A549 (cell line): ENCODE results near the gene TASP1. TPM values are rescaled to one million over a fixed set of nuclear protein-coding genes. Genes with fewer than 3 reads are reported as not detected.

Experiments
- ATAC-seq, 2 experiments: fragments of 200-7000 bp in 1 of 2; fragments of >200 bp in 1 of 2; cut with Nextera tagmentation in 1 of 2; cut with Tn5 transposase in 1 of 2; 3 replicates each; pipeline versions ENCODE4 v1.8.0 to v1.9.1; 2018 to 2020; ENCODE audit warnings: mild to moderate bottlenecking in 1 of 2, moderate library complexity in 1 of 2
- CTCF ChIA-PET: fragments of 300-600 bp; sonication (Branson Sonifier 250); formaldehyde crosslinking; extraction: SDS; loops from one replicate; lab custom pipeline; 2021; ENCODE audit warnings: antibody characterized with exemption, inconsistent platforms; lab: Yijun Ruan, JAX
- POLR2A ChIA-PET: fragments of 350-600 bp; formaldehyde crosslinking; extraction: SDS; loops from one replicate; lab custom pipeline; 2021; ENCODE audit warnings: antibody characterized with exemption, inconsistent platforms; lab: Yijun Ruan, JAX
- DNase-seq, 2 experiments: peaks; one replicate each; pipeline versions ENCODE4 v3.0.0 to v3.0.0-alpha.2; 2011 to 2016; ENCODE audit warnings: low read depth in 1 of 2, low spot score in 1 of 2
- FAIRE-seq: peaks from 2 replicates; lab custom pipeline; 2011; peaks lifted over from hg19 to GRCh38; lab: Jason Lieb, UNC
- H3K27ac ChIP-seq, 2 experiments: fragments of >200 bp; sonication (Bioruptor Twin); formaldehyde crosslinking; 3 replicates each; pipeline ENCODE4 v1.5.1; 2016 to 2017
- H3K4me1 ChIP-seq: fragments of >200 bp; sonication (Bioruptor Twin); formaldehyde crosslinking; 3 replicates; pipeline ENCODE4 v1.6.1; 2016
- H3K4me2 ChIP-seq: fragments of >200 bp; sonication (Bioruptor Twin); formaldehyde crosslinking; 3 replicates; pipeline ENCODE4 v1.6.1; 2016
- H3K4me3 ChIP-seq: fragments of >200 bp; sonication (Bioruptor Twin); formaldehyde crosslinking; 3 replicates; pipeline ENCODE4 v1.5.1; 2016
- H3K9me3 ChIP-seq: fragments of >200 bp; sonication (Bioruptor Twin); formaldehyde crosslinking; 3 replicates; pipeline ENCODE4 v1.6.1; 2016
- CHD2 ChIP-seq: fragments of 150-350 bp; IDR thresholded peaks from 2 replicates; pipeline ENCODE4 v1.6.1; 2014; ENCODE audit warnings: low read length; ENCODE audit not compliant: partially characterized antibody
- E2F6 ChIP-seq: IDR thresholded peaks from 2 replicates; pipeline ENCODE4 v1.6.1; 2012; ENCODE audit warnings: low read depth, borderline replicate concordance
- EHMT2 ChIP-seq: fragments of 200-600 bp; sonication (generic); IDR thresholded peaks from 2 replicates; pipeline ENCODE4 v1.6.1; 2016; ENCODE audit warnings: antibody characterized with exemption, low read depth, mild to moderate bottlenecking, moderate library complexity
- ELK1 ChIP-seq: fragments of 150-350 bp; IDR thresholded peaks from 2 replicates; pipeline ENCODE4 v1.6.1; 2014; ENCODE audit warnings: low read depth, mild to moderate bottlenecking, low read length
- FOSL2 ChIP-seq, 2 experiments: fragments of 450-650 bp in 1 of 2; fragments of >200 bp in 1 of 2; sonication (Bioruptor Twin) in 1 of 2; formaldehyde crosslinking; IDR thresholded peaks; 2 replicates each; pipeline versions ENCODE4 v1.5.0 to v1.6.1; 2016 to 2020; ENCODE audit warnings: mild to moderate bottlenecking in 1 of 2, moderate library complexity in 1 of 2
- FOXS1 ChIP-seq: fragments of 250-450 bp; sonication (Bioruptor Pico); IDR thresholded peaks from 2 replicates; pipeline ENCODE4 v1.5.0; 2020; ENCODE audit warnings: mild to moderate bottlenecking, moderate library complexity
- GATA3 ChIP-seq: IDR thresholded peaks from 2 replicates; pipeline ENCODE4 v1.6.1; 2012; ENCODE audit warnings: borderline replicate concordance
- HMGXB4 ChIP-seq: fragments of 250-450 bp; sonication (Bioruptor Pico); IDR thresholded peaks from 2 replicates; pipeline ENCODE4 v1.5.0; 2021; ENCODE audit warnings: mild to moderate bottlenecking, moderate library complexity, borderline replicate concordance
- HOXB13 ChIP-seq: fragments of 250-450 bp; sonication (Bioruptor Pico); IDR thresholded peaks from 2 replicates; pipeline ENCODE4 v1.5.0; 2020; ENCODE audit warnings: low read depth, mild to moderate bottlenecking, moderate library complexity
- KDM5A ChIP-seq: fragments of 200-600 bp; sonication (generic); IDR thresholded peaks from 2 replicates; pipeline ENCODE4 v1.6.1; 2016; ENCODE audit warnings: antibody characterized with exemption, mild to moderate bottlenecking
- MAFK ChIP-seq: fragments of 450-650 bp; IDR thresholded peaks from 2 replicates; pipeline ENCODE4 v1.6.1; 2014; ENCODE audit not compliant: partially characterized antibody
- MAX ChIP-seq: IDR thresholded peaks from 2 replicates; pipeline ENCODE4 v1.6.1; 2012
- MYC ChIP-seq: IDR thresholded peaks from 2 replicates; pipeline ENCODE4 v1.6.1; 2012; ENCODE audit warnings: mild to moderate bottlenecking, inconsistent platforms, low read length, improper control_type of control experiment, borderline replicate concordance
- NFE2L2 ChIP-seq: fragments of 150-350 bp; conservative IDR thresholded peaks from 2 replicates; pipeline ENCODE4 v1.6.1; 2014; ENCODE audit warnings: low read length
- NPAS2 ChIP-seq: fragments of 250-450 bp; sonication (Bioruptor Pico); IDR thresholded peaks from 2 replicates; pipeline ENCODE4 v1.8.0; 2022; ENCODE audit warnings: mild to moderate bottlenecking, moderate library complexity, borderline replicate concordance
- NR3C1 ChIP-seq: fragments of >200 bp; sonication (Bioruptor Twin); formaldehyde crosslinking; IDR thresholded peaks from 3 replicates; pipeline ENCODE4 v1.6.1; 2017
- POLR2A ChIP-seq: IDR thresholded peaks from 2 replicates; pipeline ENCODE4 v1.6.1; 2012; ENCODE audit warnings: mild to moderate bottlenecking, low read length
- RFX5 ChIP-seq: fragments of 450-650 bp; IDR thresholded peaks from 2 replicates; pipeline ENCODE4 v1.7.1; 2014; ENCODE audit warnings: antibody characterized with exemption, mild to moderate bottlenecking, moderate library complexity
- SREBF2 ChIP-seq: fragments of 450-650 bp; IDR thresholded peaks from 2 replicates; pipeline ENCODE4 v1.6.1; 2014; ENCODE audit warnings: mild to moderate bottlenecking, moderate library complexity
- TP53 ChIP-seq: fragments of 250-450 bp; sonication (Bioruptor Pico); IDR thresholded peaks from 2 replicates; pipeline ENCODE4 v1.5.0; 2021; ENCODE audit warnings: mild to moderate bottlenecking, moderate library complexity
- ZNF302 ChIP-seq: fragments of 250-450 bp; sonication (Bioruptor Pico); IDR thresholded peaks from 2 replicates; pipeline ENCODE4 v1.9.0; 2021; ENCODE audit warnings: inconsistent platforms, mild to moderate bottlenecking, moderate library complexity
- WGBS: methylation state at CpG from one replicate; pipeline ENCODE4 v1.1.6; 2017; ENCODE audit errors: missing lambda C conversion rate; 5-methylcytosine and 5-hydroxymethylcytosine counted together
- polyA plus RNA-seq, 4 experiments: library from polyadenylated mRNA; depleted of rRNA in 3 of 4; stranded (reverse); fragments of >200 nt; fragmentation: RNase III in 1 of 4; extraction: RNeasy Plus Mini Kit Qiagen cat#74134 plus additional on column Dnase treatment in 1 of 4; gene quantifications; 2 replicates in 3 of 4; 3 replicates in 1 of 4; pipeline ENCODE4 v1.2.3, GENCODE V29; 2011 to 2017

Gene TASP1
- polyA plus RNA-seq, 2 of the 4 experiments (the other 2 are of a cell fraction), result 9.5 to 18.2 TPM

GRCh38 chr20:13554706-13555105, 84.0 kb downstream of the TASP1 start:
- Histone ChIP-seq H3K27ac (no peak overlapping the region), H3K9me3 (no peaks in the 10 kb centered on the region), H3K4me1 (peaks cover 18% of the 10 kb centered on the region; the same call in 2 of the 3 replicates), H3K4me2 (no peak overlapping the region), H3K4me3 (no peak overlapping the region)
- no peak for TF ChIP-seq RFX5
- no peak for TF ChIP-seq ZNF302
- TF ChIP-seq NFE2L2, result no peak
- TF ChIP-seq CHD2, result no peak
- TF ChIP-seq HOXB13, result no peak
- no peak for TF ChIP-seq SREBF2
- no peak for TF ChIP-seq EHMT2
- FAIRE-seq, result no peak
- POLR2A ChIA-PET, result no interaction called here
- peak in 1 of 2 experiments; percentile 17 for DNase-seq
- WGBS, result 83% methylated on average over 1 of the region's 1 CpG
- ATAC-seq, result no peak
- CTCF ChIA-PET, result interaction anchor here (0.7 kb wide), 1 partner anchor 8 kb away, joined by 3 read pairs; no protein-coding TSS in a partner anchor

GRCh38 chr20:13554076-13554475, 84.7 kb downstream of the TASP1 start:
- H3K4me3 ChIP-seq, result no peak overlapping the region
- WGBS, result 88% methylated on average over 3 of the region's 3 CpGs
- H3K4me2 ChIP-seq, result no peak overlapping the region
- H3K27ac ChIP-seq, result no peak overlapping the region
- ATAC-seq (no peak), FAIRE-seq (no peak), DNase-seq (no peak)
- peaks cover 18% of the 10 kb centered on the region; the same call in 2 of the 3 replicates for H3K4me1 ChIP-seq
- ChIA-PET POLR2A (no interaction called here), CTCF (interaction anchor here (0.6 kb wide), 1 partner anchor 266 kb away, joined by 3 read pairs; no protein-coding TSS in a partner anchor)
- H3K9me3 ChIP-seq, result no peaks in the 10 kb centered on the region
- TF ChIP-seq ZNF302 (no peak), NPAS2 (CRISPR knock-in tag) (no peak), E2F6 (no peak), TP53 (CRISPR knock-in tag) (no peak), FOXS1 (CRISPR knock-in tag) (no peak), POLR2A (no peak), ELK1 (no peak), NR3C1 (no peak), HMGXB4 (no peak), KDM5A (no peak), GATA3 (no peak), CHD2 (no peak), MAFK (no peak), MYC (no peak)

GRCh38 chr20:13552061-13552460, 86.7 kb downstream of the TASP1 start:
- peak in 1 of 2 experiments; percentile 54; a peak in 1 of 6 replicates for ATAC-seq
- TF ChIP-seq MAX (no peak), FOSL2 (IDR thresholded peaks at IDR 0.05) (no peak), FOSL2 (CRISPR knock-in tag; IDR thresholded peaks at IDR 0.05) (peak; percentile 5; the same call in 1 of the 2 replicates)
- DNase-seq, result peak; percentile 9 to 36
- Histone ChIP-seq H3K9me3 (no peaks in the 10 kb centered on the region), H3K4me2 (0 out of 3 replicates have a peak overlapping the region, but pooled peaks have one; percentile 3), H3K4me3 (no peak overlapping the region), H3K27ac (no peak overlapping the region), H3K4me1 (peaks cover 18% of the 10 kb centered on the region; the same call in 2 of the 3 replicates)
- CTCF ChIA-PET, result no interaction called here
- WGBS, result 43% methylated on average over 5 of the region's 5 CpGs
- POLR2A ChIA-PET, result no interaction called here
- FAIRE-seq, result peak; percentile 18
